A549 treated with AZD9567 at 1 μM for 4 hours (cell line): Measurements from ENCODE around the gene TRMT5. TPM values are rescaled to one million over a fixed set of nuclear protein-coding genes. Genes with fewer than 3 reads are reported as not detected.

Experiments used
- total RNA-seq: library from RNA; stranded (reverse); fragments of 200-300 nt; extraction: Qiagen RNA extraction; gene quantifications from 5 replicates; pipeline ENCODE4 v1.2.3, GENCODE V29; 2022; ENCODE audit not compliant: insufficient read depth

The TRMT5 gene, protein sequence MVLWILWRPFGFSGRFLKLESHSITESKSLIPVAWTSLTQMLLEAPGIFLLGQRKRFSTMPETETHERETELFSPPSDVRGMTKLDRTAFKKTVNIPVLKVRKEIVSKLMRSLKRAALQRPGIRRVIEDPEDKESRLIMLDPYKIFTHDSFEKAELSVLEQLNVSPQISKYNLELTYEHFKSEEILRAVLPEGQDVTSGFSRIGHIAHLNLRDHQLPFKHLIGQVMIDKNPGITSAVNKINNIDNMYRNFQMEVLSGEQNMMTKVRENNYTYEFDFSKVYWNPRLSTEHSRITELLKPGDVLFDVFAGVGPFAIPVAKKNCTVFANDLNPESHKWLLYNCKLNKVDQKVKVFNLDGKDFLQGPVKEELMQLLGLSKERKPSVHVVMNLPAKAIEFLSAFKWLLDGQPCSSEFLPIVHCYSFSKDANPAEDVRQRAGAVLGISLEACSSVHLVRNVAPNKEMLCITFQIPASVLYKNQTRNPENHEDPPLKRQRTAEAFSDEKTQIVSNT
- total RNA-seq: 13.1 to 16.0 TPM (median 15.6 TPM) in 5 replicates

GRCh38 chr14:60980811-60981632 lies at the start of gene TRMT5, which contains the start of gene SLC38A6:
Gene TRMT5, minus strand, starts transcription at chr14:60981079. Its CDS starts 106 bp downstream, at chr14:60980973.
Gene SLC38A6, plus strand, starts transcription at chr14:60981245. Its CDS starts 33 bp downstream, at chr14:60981278.

Other genes starting within 250 kb of the TRMT5 start
- gene MNAT1, start 246.3 kb downstream of the TRMT5 start, total RNA-seq: 40.4 to 55.7 TPM (median 42.9 TPM) in 5 replicates
- gene SLC38A6, start 166 bp upstream of the TRMT5 start, total RNA-seq: 9.7 to 20.6 TPM (median 18.5 TPM) in 5 replicates